ENCODE results near the gene EXOC6.

Gene EXOC6

DNA sequence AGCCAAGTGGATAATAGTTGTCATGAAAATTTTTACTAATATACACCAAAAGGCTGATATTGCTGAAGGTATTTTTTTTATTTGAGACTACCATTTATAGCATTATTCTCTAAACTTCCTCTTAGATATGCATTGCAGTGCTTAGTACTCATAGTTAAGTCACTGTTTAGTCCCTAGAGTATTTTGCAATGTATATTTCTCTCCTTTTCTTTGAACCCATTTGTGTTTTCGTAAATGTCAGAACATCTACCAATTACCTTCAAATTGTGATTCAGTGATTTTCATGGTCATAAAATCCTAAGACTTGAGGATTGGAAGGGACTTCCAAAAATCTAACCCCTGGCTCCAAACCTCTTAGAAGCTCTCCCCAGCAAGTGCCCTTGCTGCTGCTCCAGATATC is 190.8 kb downstream of the EXOC6 start:
- TF ChIP-seq ZNF202 (tag by site-specific recombination; IDR thresholded peaks at IDR 0.05; ENCODE audit: borderline replicate concordance), result no peak
- TF ChIP-seq KLF8 (tag by site-specific recombination; IDR thresholded peaks at IDR 0.05), result no peak
- no peak for TF ChIP-seq ZNF274 (IDR thresholded peaks at IDR 0.05; ENCODE audit: low read length)
- TF ChIP-seq ZNF274 (tag by site-specific recombination; IDR thresholded peaks at IDR 0.05; ENCODE audit: borderline replicate concordance), result no peak
- no peak for TF ChIP-seq YY1 (tag by site-specific recombination; IDR thresholded peaks at IDR 0.05)
- TF ChIP-seq, protein P1, sequence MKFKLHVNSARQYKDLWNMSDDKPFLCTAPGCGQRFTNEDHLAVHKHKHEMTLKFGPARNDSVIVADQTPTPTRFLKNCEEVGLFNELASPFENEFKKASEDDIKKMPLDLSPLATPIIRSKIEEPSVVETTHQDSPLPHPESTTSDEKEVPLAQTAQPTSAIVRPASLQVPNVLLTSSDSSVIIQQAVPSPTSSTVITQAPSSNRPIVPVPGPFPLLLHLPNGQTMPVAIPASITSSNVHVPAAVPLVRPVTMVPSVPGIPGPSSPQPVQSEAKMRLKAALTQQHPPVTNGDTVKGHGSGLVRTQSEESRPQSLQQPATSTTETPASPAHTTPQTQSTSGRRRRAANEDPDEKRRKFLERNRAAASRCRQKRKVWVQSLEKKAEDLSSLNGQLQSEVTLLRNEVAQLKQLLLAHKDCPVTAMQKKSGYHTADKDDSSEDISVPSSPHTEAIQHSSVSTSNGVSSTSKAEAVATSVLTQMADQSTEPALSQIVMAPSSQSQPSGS (tag by site-specific recombination; IDR thresholded peaks at IDR 0.05; ENCODE audit: low read depth), result no peak
- no peak for TF ChIP-seq ZNF473 (tag by site-specific recombination; IDR thresholded peaks at IDR 0.05)
- no peak for TF ChIP-seq ZBTB20 (tag by site-specific recombination; IDR thresholded peaks at IDR 0.05)
- no peak for TF ChIP-seq ZNF560 (tag by site-specific recombination; IDR thresholded peaks at IDR 0.05; ENCODE audit: borderline replicate concordance)
- no peak for TF ChIP-seq ZNF830 (tag by site-specific recombination; IDR thresholded peaks at IDR 0.05; ENCODE audit: low read depth)
- TF ChIP-seq, protein P2, sequence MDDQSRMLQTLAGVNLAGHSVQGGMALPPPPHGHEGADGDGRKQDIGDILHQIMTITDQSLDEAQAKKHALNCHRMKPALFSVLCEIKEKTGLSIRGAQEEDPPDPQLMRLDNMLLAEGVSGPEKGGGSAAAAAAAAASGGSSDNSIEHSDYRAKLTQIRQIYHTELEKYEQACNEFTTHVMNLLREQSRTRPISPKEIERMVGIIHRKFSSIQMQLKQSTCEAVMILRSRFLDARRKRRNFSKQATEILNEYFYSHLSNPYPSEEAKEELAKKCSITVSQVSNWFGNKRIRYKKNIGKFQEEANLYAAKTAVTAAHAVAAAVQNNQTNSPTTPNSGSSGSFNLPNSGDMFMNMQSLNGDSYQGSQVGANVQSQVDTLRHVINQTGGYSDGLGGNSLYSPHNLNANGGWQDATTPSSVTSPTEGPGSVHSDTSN (CRISPR knock-in tag; IDR thresholded peaks at IDR 0.05), result no peak
- TF ChIP-seq MYNN (tag by site-specific recombination; IDR thresholded peaks at IDR 0.05; ENCODE audit: borderline replicate concordance), result no peak
- TF ChIP-seq HOXD13 (CRISPR knock-in tag; IDR thresholded peaks at IDR 0.05; ENCODE audit: borderline replicate concordance), result no peak
- TF ChIP-seq SCRT2 (tag by site-specific recombination; IDR thresholded peaks at IDR 0.05), result no peak
- no peak for TF ChIP-seq KLF16 (tag by site-specific recombination; IDR thresholded peaks at IDR 0.05)
- TF ChIP-seq, protein P3, sequence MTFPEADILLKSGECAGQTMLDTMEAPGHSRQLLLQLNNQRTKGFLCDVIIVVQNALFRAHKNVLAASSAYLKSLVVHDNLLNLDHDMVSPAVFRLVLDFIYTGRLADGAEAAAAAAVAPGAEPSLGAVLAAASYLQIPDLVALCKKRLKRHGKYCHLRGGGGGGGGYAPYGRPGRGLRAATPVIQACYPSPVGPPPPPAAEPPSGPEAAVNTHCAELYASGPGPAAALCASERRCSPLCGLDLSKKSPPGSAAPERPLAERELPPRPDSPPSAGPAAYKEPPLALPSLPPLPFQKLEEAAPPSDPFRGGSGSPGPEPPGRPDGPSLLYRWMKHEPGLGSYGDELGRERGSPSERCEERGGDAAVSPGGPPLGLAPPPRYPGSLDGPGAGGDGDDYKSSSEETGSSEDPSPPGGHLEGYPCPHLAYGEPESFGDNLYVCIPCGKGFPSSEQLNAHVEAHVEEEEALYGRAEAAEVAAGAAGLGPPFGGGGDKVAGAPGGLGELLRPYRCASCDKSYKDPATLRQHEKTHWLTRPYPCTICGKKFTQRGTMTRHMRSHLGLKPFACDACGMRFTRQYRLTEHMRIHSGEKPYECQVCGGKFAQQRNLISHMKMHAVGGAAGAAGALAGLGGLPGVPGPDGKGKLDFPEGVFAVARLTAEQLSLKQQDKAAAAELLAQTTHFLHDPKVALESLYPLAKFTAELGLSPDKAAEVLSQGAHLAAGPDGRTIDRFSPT (tag by site-specific recombination; IDR thresholded peaks at IDR 0.05), result no peak
- TF ChIP-seq ZNF621 (tag by site-specific recombination; IDR thresholded peaks at IDR 0.05), result no peak
- TF ChIP-seq, protein P4, sequence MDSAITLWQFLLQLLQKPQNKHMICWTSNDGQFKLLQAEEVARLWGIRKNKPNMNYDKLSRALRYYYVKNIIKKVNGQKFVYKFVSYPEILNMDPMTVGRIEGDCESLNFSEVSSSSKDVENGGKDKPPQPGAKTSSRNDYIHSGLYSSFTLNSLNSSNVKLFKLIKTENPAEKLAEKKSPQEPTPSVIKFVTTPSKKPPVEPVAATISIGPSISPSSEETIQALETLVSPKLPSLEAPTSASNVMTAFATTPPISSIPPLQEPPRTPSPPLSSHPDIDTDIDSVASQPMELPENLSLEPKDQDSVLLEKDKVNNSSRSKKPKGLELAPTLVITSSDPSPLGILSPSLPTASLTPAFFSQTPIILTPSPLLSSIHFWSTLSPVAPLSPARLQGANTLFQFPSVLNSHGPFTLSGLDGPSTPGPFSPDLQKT (IDR thresholded peaks at IDR 0.05; ENCODE audit: borderline replicate concordance, low read depth, low read length), result no peak
- TF ChIP-seq EGR2 (tag by site-specific recombination; IDR thresholded peaks at IDR 0.05; ENCODE audit: low read depth), result no peak
- ChIA-PET CTCF (interaction anchor here (0.7 to 1.0 kb wide), 5 partner anchors 16 to 358 kb away, joined by 3 to 4 read pairs (median 3); no protein-coding TSS in a partner anchor), POLR2A (no interaction called here)
- H3K4me1 ChIP-seq (ENCODE audit: control insufficient read depth, insufficient read depth, low read length), result no peaks in the 10 kb centered on the region
- no peaks in the 10 kb centered on the region for H3K36me3 ChIP-seq (ENCODE audit: control insufficient read depth in 2 of 2, insufficient read depth in 1 of 2, low read length in 2 of 2)
- no peak overlapping the region for H3K4me3 ChIP-seq (ENCODE audit: low read depth, low read length)
- H3K27ac ChIP-seq (ENCODE audit: extremely low read depth, low read depth, low read length), result no peak overlapping the region
- no peaks in the 10 kb centered on the region for H3K9me3 ChIP-seq (ENCODE audit: control insufficient read depth, insufficient read depth, low read depth, low read length)

DNA sequence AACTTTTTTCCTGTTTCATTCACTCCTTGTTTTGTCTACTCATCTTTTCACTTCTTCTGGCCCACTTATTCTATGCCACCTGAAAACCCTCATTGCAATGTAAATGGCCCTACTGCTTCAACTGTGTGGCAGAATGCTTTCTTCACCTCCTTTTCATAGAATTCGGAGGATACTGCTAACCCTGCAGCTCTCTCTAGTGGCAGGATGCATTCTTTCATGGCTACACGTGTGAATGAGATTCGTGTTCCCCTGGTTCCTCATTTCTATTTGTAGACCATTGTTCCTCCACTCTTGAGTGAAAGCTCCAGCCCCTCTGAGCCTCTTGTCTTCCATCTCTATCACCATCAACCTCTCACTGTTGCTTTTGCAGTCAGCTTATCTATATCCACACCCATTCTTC is 191.4 kb downstream of the EXOC6 start:
- Histone ChIP-seq H3K4me1 (ENCODE audit: control insufficient read depth, insufficient read depth, low read length) (no peaks in the 10 kb centered on the region), H3K9me3 (ENCODE audit: control insufficient read depth, insufficient read depth, low read depth, low read length) (no peaks in the 10 kb centered on the region), H3K4me3 (ENCODE audit: low read depth, low read length) (no peak overlapping the region), H3K36me3 (ENCODE audit: control insufficient read depth in 2 of 2, insufficient read depth in 1 of 2, low read length in 2 of 2) (no peaks in the 10 kb centered on the region), H3K27ac (ENCODE audit: extremely low read depth, low read depth, low read length) (no peak overlapping the region)
- ChIA-PET CTCF (interaction anchor here (0.6 to 1.0 kb wide), 3 partner anchors 34 to 155 kb away, joined by 3 to 4 read pairs (median 3); no protein-coding TSS in a partner anchor), POLR2A (no interaction called here)
- TF ChIP-seq ZSCAN23 (tag by site-specific recombination; IDR thresholded peaks at IDR 0.05) (no peak), ZNF830 (tag by site-specific recombination; IDR thresholded peaks at IDR 0.05; ENCODE audit: low read depth) (no peak), ZNF600 (tag by site-specific recombination; IDR thresholded peaks at IDR 0.05) (no peak), ZNF558 (tag by site-specific recombination; IDR thresholded peaks at IDR 0.05) (no peak), ZNF48 (tag by site-specific recombination; IDR thresholded peaks at IDR 0.05) (no peak), SP3 (tag by site-specific recombination; IDR thresholded peaks at IDR 0.05) (no peak), ZNF473 (tag by site-specific recombination; IDR thresholded peaks at IDR 0.05) (no peak)
- TF ChIP-seq, protein P5, sequence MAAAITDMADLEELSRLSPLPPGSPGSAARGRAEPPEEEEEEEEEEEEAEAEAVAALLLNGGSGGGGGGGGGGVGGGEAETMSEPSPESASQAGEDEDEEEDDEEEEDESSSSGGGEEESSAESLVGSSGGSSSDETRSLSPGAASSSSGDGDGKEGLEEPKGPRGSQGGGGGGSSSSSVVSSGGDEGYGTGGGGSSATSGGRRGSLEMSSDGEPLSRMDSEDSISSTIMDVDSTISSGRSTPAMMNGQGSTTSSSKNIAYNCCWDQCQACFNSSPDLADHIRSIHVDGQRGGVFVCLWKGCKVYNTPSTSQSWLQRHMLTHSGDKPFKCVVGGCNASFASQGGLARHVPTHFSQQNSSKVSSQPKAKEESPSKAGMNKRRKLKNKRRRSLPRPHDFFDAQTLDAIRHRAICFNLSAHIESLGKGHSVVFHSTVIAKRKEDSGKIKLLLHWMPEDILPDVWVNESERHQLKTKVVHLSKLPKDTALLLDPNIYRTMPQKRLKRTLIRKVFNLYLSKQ (tag by site-specific recombination; IDR thresholded peaks at IDR 0.05; ENCODE audit: borderline replicate concordance), result no peak
- TF ChIP-seq, protein P6, sequence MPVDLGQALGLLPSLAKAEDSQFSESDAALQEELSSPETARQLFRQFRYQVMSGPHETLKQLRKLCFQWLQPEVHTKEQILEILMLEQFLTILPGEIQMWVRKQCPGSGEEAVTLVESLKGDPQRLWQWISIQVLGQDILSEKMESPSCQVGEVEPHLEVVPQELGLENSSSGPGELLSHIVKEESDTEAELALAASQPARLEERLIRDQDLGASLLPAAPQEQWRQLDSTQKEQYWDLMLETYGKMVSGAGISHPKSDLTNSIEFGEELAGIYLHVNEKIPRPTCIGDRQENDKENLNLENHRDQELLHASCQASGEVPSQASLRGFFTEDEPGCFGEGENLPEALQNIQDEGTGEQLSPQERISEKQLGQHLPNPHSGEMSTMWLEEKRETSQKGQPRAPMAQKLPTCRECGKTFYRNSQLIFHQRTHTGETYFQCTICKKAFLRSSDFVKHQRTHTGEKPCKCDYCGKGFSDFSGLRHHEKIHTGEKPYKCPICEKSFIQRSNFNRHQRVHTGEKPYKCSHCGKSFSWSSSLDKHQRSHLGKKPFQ (tag by site-specific recombination; IDR thresholded peaks at IDR 0.05), result no peak

Measured in HEK293 (cell line).